Astrocyte of the hippocampus (primary cell): ENCODE results near the gene DRGX.

Experiments used
- DNase-seq: peaks from one replicate; pipeline ENCODE4 v3.0.0; 2011; ENCODE audit warnings: low read depth, low spot score

The DRGX gene

DNA sequence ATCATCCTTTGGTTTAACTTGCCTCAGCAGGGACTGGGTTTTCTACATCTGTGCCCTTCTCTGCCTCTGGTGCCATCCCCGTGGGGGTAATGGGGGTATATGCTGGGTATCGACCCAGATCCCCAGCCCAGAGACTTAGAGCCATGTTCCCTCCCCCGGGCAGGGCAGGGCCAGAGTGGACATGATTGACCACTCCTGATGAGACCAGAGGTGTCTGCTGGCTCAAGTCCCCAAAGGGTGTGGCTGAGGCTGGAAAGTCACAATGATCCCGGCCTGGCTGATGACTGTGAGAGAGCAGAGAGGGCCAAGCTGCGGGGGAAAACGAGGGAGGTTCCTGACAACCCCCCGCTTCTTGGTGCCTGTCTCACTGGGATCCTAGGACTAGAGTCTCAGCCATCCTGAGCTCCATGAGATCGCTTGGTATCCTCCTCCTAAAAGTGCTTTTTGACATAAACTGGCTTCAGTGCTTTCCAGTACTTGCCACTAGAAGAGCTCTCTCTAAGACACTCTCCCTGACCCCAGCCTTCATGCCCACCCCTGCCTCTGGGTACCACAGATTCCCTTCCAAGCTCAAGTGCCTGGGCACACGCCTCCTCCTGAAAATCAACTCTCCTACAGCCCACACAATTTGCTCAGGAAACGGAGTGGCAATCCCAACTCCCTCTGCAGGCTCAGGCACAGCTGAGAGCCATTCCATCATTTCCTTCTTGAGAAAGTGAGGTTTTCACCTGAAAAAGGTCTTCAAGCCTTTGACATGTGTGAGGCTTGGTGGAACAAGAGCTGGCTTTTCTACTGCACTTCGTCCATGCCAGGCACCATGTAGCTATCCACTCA, 33.9 kb downstream of the DRGX start:
- DNase-seq: no peak

DNA sequence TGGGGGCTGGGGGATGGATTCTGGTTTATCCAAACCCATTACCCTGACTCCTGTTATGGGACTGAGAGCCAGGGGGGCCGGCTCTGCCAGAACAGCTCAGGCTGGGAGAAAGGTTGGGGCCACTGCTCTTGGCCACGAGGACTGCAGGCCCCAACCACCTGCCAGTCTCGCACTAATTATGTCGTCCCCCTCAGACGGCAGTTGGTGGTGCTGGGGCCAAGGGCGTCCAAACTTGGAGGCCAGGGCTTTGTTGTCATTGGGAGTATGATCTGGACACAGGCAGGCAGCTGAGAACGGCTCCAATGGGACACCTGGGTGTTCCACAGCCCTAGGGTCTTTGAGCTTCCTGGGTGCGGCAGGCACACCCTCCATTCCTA, 34.7 kb downstream of the DRGX start:
- DNase-seq: no peak

GRCh38 chr10:49360271-49361177, 35.4 kb downstream of the DRGX start:
- DNase-seq: no peak

- no peak for DNase-seq
Measured at GRCh38 chr10:49359349-49360270, 36.3 kb downstream of the DRGX start.

DNA sequence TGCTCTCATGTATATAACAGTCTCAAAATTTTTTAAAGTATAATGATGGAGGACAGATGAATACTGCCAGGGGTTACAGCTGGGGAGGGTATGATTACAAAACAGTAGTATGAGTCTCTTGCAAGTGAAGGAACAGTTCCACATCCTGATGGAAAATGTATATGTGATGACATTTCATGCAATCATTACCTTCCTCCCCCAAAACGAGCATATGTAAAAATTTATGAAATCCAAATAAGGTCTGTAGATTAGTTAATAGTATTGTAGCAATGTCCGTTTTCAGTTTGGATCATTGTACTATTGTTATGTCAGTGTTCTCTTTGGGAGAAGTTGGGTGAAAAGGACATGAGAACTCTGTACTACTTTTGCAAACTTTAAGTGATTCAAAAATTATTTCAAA, 38.0 kb downstream of the DRGX start:
- no peak for DNase-seq

DNA sequence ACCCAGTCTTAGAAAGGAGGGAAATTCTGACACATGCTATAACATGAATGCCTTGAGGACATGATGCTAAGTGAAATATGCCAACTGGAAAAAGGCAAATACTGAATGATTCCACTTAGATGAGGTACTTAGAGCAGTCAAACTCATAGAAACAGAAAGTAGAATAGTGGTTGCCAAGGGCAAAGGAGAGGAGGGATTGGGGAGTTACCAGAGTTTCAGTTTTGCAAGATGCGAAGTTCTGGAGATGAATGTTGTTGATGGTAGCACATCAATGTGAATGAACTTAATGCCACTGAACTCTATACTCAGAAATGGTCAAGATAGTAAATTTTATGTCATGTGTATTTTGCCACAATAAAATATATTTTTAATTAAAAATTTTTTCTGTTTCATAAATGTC, 38.9 kb downstream of the DRGX start:
- DNase-seq: no peak

DNA sequence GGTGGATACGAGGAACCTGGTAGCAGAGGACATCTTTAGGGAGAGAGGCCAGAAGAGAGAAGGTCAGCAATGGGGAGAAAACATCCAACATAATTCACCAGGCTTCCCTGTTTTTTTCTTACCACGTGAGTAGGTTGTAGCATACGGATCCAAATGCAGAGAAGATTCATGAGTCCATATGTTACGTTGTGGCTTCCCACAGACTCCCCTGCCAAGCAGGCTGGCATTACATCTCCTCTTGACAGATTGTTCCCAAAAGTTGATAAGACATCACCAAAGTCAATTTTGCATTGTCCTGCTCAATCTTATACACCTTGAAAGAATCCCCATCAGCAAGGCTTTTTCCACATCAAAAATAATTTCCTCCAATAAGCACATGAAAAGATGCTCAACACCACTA, 39.7 kb downstream of the DRGX start:
- DNase-seq: no peak

- no peak for DNase-seq
Measured at GRCh38 chr10:49355221-49355620, 40.7 kb downstream of the DRGX start.

GRCh38 chr10:49354593-49354992, 41.3 kb downstream of the DRGX start:
- DNase-seq: no peak

DNA sequence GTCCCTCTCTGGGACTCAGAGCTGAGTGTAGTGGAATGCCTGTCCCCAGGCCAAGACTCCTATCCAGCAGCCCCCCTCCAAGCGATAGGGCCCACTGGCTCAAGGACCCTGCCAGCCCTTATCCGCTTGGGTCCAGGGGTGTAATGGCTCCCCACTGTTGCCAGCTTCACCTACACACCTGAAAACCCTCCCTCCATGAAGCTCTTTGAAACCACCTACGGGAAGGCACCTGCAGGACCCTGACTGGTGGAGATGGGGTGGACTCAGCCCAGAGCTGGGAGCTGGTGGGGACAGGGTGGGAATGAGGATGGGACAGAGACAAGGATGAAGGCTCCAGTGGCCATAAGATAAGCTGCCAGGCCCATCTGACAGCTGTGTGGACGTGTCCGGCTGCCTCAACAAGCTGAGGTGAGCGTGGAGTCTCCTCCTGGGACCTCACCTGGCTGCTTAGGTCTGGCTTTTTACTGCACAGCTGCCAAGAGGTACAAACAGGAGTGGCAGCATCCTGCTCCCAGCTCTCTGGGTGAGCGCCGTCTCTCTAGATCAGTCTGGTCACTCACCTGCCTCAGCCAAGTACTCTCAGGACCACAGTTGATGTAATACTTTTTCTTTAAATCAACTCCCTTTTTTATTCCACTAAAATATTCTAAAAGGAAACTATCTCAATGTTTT, 41.9 kb downstream of the DRGX start:
- no peak for DNase-seq

DNA sequence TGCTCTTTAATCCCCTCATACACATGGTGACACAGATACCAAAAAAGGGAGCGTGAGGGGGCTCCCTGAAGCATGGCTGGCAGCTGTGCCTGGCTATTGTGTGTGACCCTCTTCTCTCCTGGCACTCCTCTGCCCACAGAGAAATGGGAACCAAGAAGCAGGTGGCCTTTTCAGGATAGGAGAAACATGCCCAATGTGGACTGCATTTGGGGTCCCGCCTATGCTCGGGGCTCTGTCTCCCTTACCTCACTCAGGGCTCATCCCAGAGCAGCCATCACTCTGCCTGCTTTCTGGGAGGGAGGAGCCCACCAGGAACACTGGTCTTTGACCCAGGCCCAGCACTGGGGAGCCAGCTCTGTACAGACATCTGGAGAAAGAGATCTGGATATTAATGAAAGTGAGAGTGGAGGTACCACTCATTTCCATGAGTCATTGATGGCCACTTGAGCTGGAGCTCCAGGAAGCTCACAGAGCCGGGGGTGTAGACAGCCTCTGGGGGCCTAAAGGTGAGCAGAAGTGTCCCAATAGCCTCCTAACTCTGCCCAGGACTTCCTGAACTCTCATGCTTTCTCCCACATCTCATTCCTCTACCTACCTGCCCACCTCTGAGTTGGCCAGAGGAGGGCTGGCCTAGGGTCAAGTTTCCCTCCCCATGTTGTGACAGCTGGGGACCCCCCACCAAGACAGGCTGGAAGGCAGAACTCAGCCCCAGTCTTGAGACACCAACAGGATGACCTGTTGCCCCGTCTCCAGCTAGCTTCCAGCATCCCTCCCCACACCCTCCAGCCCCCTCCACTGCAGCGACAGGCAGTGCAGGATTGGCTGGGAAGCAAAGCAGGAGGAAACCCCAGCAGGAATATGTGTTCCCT, 42.6 kb downstream of the DRGX start:
- DNase-seq: no peak

DNA sequence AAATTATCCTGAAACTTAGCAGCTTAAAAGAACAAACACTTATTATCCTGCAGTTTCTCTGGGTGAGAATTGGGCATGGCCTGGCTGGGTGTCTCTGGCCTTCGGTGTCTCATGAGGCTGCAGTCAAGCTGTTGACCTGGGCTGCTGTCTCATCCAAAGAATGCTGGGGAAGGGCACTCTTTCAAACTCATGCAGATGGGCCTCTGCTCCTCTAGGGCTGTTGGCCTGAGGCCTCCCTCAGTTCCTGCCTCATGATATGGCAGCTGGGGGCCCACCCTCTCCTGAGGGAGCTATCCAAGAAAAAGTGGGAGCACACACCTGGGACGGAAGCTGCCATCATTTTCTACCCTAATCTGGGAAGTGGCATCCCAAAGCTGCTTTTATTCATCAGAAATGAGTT, 43.6 kb downstream of the DRGX start:
- no peak for DNase-seq

DNA sequence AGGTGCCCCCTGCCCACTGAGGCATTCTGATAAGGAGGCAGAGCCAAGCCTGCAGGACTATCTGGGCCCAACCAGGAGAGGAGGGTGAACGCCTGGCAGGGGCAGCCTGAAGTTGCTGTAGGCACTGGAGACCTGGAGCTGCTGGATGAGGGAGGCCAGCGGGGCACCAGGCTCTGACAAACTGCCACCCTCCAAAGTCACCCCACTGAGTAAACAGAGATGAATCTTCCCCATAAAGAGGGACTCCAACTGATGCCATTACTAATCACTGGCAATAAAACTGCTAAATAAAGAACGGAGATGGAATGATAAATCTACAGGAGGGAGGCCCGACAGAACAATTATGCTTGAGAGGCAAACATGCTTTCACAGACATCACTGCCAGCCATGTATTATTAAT, 44.2 kb downstream of the DRGX start:
- DNase-seq: no peak

- DNase-seq: no peak
Measured at GRCh38 chr10:49350846-49351532, 44.9 kb downstream of the DRGX start.

- DNase-seq: no peak
Measured at GRCh38 chr10:49350138-49350537, 45.8 kb downstream of the DRGX start.

DNA sequence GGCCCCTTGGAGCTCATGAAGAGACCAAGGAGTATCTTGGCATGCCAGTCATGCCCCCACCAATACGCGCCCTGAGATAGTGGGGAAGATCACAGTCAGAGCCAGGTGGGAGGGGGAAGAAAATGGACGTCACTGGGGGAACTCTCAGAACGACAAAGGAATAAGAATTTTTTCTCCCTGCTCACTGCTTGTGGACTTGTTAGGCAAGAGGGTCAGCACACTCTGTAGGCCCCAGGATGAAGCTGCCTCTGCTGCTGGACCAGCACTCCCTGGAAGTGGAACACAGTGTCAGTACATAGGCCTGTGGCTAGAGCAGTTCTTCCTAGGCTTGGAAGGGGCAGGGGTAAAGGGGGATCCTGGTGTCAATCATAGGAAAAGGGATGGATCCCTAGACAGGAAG, 46.5 kb downstream of the DRGX start:
- no peak for DNase-seq

DNA sequence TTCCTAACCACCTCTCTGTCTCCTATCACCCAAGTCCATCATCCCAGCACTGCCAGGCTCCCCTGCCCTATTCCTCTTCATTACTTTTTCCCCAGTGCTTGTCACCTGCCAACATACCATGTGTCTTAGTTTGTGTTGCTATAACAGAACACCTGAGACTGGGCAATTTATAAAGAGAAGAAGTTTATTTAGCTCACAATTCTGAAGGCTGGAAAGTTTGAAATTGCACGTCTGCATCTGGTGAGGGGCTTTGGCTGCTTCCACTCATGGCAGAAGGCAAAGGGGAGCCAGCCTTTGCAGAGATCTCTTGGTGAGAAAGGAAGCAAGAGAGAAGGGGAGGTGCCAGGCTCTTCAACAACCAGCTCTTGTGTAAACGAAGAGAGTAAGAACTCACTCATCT, 47.3 kb downstream of the DRGX start:
- no peak for DNase-seq

- DNase-seq: no peak
Measured at GRCh38 chr10:49347827-49348226, 48.1 kb downstream of the DRGX start.

GRCh38 chr10:49347342-49347741, 48.5 kb downstream of the DRGX start:
- DNase-seq: no peak

DNA sequence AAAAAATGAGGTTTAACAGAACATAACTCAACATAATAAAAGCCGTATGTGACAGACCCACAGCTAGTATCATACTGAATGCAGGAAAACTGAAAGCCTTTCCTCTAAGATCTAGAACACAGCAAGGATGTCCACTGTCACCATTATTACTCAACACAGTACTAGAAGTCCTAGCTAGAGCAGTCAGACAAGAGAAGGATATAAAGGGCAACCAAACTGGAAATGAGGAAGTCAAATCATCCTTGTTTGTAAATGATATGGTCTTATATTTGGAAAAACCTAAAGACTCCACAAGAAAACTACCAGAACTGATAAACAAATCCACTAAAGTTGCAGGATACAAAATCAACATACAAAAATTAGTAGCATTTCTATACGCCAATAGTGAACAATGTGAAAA, 51.0 kb downstream of the DRGX start:
- DNase-seq: no peak
